ENCODE data around the gene ATP10D. TPM values are rescaled to one million over a fixed set of nuclear protein-coding genes. Genes with fewer than 3 reads are reported as not detected.
A peak's percentile ranks its signal among the peaks of the same experiment; 100 is the strongest.

Gene ATP10D
- total and polyA plus RNA-seq, 2 donors (not counting 3 experiments of a cell fraction or from before 2014, with no cell fraction given): 34.1 to 40.2 TPM

- Histone ChIP-seq H3K27me3 (ENCODE audit: control insufficient read depth in 2 of 2, insufficient read depth in 2 of 2, low read length in 2 of 2) (no peaks in the 10 kb centered on the region), H3K9ac (replicated peaks; ENCODE audit: extremely low read depth, insufficient read depth, low read length) (peak within 1 kb of the TSS; percentile 77), H3K79me2 (ENCODE audit: control insufficient read depth, insufficient read depth, low read length) (peaks cover 4% of the 10 kb centered on the region), H3K4me3 (replicated peaks in 1 of 3; ENCODE audit: insufficient read depth in 1 of 3, low read depth in 1 of 3, low read length in 3 of 3) (peak within 1 kb of the TSS; percentile 56 to 91 (median 84)), H2AFZ (ENCODE audit: low read depth, low read length) (peak within 1 kb of the TSS; percentile 87), H3K9me1 (replicated peaks; ENCODE audit: control insufficient read depth, extremely low read depth, insufficient read depth, low read length) (no peaks in the 10 kb centered on the region), H3K36me3 (ENCODE audit: control insufficient read depth in 2 of 2, extremely low read depth in 1 of 2, insufficient read depth in 2 of 2, low read length in 2 of 2) (peaks cover 0 to 3% of the 10 kb centered on the region in 2 experiments), H3K4me2 (ENCODE audit: insufficient read depth, low read length) (peak within 1 kb of the TSS; percentile 94), H3K4me1 (ENCODE audit: control insufficient read depth, extremely low read depth, insufficient read depth, low read length) (peaks cover 5% of the 10 kb centered on the region), H4K20me1 (replicated peaks; ENCODE audit: control insufficient read depth, extremely low read depth, insufficient read depth, low read length) (no peaks in the 10 kb centered on the region), H3K9me3 (replicated peaks; ENCODE audit: control insufficient read depth, insufficient read depth, low read length) (no peaks in the 10 kb centered on the region), H3K27ac (ENCODE audit: insufficient read depth, low read depth, low read length) (peak within 1 kb of the TSS; percentile 44)
- dilution Hi-C loops (cut with MboI; ENCODE audit: extremely low pct_ligation_motif_present, low sequenced_read_pairs): no loop called here
- intact Hi-C loops (cut with micrococcal nuclease): loop anchor here (1.0 to 10.0 kb wide), 5 partner anchors 22 to 451 kb away; partner anchors contain the start of genes ATP10D and NFXL1
- TF ChIP-seq EZH2 (IDR thresholded peaks at IDR 0.05; ENCODE audit: borderline replicate concordance, low read depth, low read length, severe bottlenecking) (no peak), JUN (IDR thresholded peaks at IDR 0.05; ENCODE audit: borderline replicate concordance, insufficient read depth, insufficient read length, low read depth) (no peak), GATA2 (IDR thresholded peaks at IDR 0.05; ENCODE audit: insufficient read depth, insufficient read length, low read depth, low read length) (no peak), POLR2A (IDR thresholded peaks at IDR 0.05; ENCODE audit: low read depth, low read length) (peak; percentile 79), MAX (IDR thresholded peaks at IDR 0.05; ENCODE audit: insufficient read depth, insufficient read length) (peak; percentile 100), MYC (IDR thresholded peaks at IDR 0.05; ENCODE audit: low read depth, low read length) (no peak), POLR2AphosphoS5 (IDR thresholded peaks at IDR 0.05; ENCODE audit: insufficient read depth, low read depth, low read length) (peak; percentile 88), CTCF (IDR thresholded peaks at IDR 0.05; ENCODE audit: extremely low read depth in 1 of 2, insufficient read depth in 1 of 2, low read depth in 1 of 2, low read length in 2 of 2) (peak in 1 of 2 donors; percentile 32), FOS (IDR thresholded peaks at IDR 0.05; ENCODE audit: borderline replicate concordance, insufficient read depth, low read length) (no peak)
- ChIA-PET CTCF (interaction anchor here (1.0 to 2.0 kb wide), 11 partner anchors 9 to 114 kb away, joined by 3 to 14 read pairs (median 6); partner anchors contain the start of gene ATP10D), POLR2A (interaction anchor here (0.8 to 1.0 kb wide), 2 partner anchors 22 to 451 kb away, joined by 3 to 9 read pairs; partner anchors contain the start of genes ATP10D and NFXL1)
- DNase-seq (ENCODE audit: low read depth, low spot score) (peak; percentile 96), FAIRE-seq (peak; percentile 83)
- BruUV-seq (replicated peaks): no TSS peak
These were observed 21.7 kb upstream of the ATP10D start, which contains the start of gene COMMD8 for GRCh38 chr4:47463235-47463956. Gene COMMD8 (minus strand): TSS chr4:47463702. CDS start chr4:47463651, 51 bp downstream.
